HG03045 (cell line): ENCODE data around the gene GSAP.

Source experiments
- ATAC-seq: cut with Tn5 transposase; IDR thresholded peaks from one replicate; pipeline ENCODE4 v1.9.1; 2021; ENCODE audit warnings: mild to moderate bottlenecking, moderate library complexity; ENCODE audit not compliant: unreplicated experiment

The GSAP gene

DNA sequence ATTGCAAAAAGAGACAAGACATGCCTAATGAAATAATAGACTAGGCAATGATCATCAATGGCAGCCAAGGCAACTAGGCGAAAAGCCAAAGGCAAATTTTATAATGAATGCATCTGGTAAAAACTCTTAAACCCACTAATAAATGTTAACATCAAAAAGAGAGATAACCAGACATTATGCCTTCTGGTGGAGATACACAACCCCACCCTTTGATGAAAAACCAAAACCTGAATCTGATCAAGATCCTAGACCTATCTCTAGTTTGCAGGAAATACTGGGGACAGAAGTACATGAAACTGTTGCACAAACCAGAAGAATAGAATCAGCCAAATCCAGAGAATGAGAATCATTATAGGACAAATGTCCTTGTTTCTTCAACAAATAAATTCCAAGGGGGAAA, 22.0 kb upstream of the GSAP start:
- ATAC-seq, result no peak

DNA sequence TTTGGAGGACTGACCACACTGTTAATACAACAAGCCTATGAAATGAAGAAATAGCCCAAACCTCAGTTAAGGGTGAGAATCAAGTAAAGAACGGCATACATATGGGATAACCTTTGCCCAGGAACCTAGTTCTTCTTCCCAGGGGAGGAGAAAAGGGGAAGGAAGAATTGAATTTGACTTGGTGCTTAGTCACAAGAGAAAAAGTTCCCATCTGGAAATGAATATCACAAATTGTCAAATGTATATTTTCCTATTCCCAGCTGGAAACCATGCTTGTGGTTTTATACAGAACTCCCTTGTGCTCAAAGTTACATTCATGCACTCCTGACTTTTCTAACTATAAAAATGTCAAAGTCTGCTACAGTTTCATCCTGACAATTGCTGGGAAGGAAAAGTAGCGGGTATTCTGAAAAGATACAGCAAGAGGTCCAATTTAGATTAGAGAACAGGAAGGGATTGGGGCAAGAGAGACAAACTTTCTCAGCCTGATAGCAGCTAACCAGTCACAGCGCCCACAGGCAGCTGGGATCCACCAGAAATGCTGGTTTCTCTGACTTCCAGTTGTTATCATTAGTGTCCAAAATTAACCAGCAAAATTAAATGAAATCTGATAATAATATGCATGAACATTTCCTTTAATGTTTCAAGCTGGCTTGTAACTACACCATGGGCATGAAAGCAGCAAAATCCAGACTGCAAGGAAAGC, 18.6 kb upstream of the GSAP start:
- ATAC-seq, result no peak

DNA sequence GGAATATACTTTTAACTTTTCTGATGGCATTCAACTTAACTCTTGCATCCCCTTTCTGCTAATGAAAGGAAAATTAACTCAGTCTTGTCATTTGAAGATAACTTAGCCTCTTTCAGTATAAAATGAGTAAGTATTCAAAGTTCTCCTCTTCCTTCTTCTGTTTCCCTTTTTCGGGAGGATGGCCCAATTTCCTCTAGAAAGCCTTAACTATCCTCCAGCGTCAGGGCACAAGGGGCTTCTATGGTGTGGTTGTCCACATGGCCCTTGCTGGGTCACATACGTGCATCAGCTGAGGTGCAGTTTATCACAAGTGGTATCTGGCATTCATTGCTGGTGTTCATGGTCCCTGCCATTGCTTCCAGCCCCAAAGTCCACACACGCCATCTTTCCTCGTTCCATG, 17.8 kb upstream of the GSAP start:
- ATAC-seq, result no peak

DNA sequence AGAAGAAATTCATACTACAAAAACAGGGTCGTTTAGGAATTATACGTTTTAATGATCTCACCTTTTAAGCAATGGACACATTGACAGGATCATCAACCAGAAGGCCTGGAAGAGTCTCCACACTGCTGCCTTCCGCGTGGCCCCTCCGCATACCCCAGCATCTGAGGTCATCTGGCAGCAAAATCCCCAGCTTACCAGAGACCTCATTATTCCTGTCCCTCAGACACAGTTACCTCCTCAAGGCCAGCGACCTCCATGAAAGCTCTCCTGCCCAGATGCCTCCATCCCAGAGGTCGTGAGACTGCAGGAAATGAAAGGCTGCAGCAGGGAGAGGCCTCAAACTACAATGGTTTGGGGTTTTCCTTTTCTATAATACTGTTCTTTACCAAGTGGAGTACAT, 14.8 kb upstream of the GSAP start:
- ATAC-seq, result no peak

DNA sequence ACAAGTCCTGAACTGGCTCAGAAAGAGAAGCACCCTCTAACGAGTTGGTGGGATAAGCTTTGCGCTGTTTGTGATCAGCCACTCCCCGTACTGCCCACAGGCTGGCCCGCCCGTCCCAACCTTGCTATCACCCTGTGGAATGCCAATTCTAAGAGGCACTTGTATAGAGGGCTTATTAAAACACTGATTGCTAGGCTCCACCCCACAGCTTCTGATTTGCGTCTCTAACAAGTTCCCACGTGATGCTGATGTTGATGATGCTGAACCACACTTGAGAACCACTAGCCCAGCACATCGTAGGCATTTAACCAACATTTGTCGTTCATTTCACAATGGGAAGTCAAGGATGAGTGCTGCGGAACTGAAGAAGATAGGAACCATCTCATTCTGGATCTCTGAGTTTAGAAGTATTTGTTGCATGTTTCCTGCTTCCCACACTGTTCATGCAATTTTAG, 12.7 kb upstream of the GSAP start:
- no peak for ATAC-seq

DNA sequence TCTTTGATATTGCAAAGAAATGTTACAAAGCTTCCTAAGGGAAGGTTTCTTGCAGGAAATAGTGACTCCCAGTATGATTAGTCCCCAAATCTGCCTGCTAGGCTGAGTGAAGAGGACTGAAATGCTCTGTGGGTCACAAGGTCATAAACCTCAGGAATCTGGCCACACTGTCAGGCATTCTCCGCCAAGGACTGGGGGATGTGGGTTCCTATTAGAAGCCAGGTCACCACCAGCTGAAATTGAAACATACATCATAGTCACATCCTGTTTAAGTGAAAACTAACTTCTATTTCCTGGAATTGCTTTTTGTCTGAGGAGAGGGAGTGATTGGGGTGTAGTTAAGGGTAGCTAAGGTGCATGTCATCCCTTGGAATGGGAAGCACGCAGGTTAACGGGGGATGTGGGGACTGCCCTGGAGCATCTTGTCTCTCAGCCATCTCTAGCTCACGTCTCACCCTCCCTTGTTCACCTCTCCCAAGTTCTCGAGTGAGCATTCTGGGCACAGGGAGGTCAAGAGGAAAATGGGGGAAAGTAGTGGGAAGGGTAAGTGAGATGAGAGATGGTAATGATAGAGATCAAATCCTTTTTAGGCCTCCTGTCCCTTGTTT, 12.0 kb upstream of the GSAP start:
- no peak for ATAC-seq

DNA sequence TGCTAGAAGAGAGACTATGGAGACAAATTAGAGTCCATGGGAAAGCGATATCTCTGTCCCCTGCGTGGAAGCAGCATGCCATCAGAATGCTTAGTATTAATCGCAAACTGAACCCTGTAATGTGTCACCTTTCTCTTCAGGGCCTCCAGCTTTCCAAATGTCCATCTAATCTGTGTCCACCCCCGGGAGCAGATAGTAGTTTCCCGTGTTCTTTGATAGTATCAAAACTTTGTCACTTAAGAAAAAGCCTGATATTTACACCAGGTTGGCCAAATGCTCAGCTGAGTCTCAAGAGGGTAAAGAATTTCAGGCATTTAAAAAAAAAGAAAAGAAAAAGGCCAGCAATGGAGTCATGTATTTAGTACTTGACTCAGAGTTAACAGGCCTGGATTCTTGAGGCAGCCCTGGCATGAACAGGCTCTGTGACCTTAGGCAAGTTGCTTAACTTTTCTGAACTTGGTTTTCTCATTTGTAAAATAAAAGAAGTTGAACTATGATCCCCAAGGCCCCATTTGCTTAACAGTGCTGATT, 10.4 kb upstream of the GSAP start:
- no peak for ATAC-seq

DNA sequence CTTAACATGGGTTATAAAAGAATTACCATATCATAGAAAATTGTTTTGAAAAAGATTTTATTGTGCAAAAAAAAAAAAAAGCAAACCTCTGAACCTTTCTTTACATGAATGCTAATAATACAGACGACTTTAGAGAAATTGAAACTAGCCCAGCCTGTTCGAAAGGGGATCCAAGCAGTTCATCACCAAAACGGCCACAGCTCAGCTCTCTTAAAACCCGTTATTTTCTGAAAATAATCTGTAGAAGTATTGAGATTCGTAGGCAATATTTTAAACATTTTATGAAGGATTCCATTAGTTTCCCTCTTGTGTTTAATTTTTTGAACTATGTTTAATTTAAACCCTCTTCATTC, 9.9 kb upstream of the GSAP start:
- no peak for ATAC-seq

DNA sequence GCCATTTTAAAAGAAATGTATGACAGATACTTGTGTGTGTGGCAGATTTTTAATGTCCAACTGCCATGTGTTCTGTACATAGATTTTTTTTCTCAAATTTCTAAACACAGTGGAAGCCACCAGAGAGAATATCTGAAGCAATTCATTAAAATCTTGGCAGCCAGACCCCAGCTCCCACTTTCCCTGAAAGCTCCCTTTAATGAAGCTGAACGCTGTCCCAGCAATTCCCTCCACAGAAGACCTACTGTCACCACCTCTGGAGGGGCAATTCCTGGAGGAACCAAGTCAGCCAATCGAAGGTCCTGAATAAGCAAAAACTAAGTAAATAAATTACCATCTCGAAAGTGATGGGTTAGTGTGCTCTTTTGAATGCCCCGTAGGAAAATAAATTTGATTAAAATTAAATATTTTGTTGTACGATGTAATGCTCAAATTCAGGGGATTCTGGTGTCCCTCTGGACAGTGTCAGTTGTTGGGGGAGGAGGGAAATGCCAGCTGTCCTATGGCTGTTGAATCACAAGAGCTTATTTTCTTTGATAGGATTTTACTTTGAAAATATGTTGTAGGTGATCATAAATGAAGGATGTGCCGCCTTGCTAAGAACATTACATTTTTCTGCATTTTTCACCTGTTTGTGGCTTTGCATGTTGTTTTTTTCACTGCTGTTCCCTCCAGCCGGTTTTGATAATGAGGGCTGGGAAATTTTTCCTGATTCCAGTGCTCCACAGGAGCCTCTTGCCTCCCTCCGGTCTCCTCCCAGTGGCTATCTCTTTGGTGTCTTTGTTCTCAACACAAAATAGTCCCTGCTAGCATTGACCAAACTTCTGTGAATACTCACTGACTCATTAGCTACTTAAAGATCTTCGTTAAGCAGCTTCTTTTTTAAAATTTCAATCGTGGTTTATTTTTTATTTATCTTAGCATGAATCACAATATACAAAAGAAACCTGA, 9.2 kb upstream of the GSAP start:
- no peak for ATAC-seq

DNA sequence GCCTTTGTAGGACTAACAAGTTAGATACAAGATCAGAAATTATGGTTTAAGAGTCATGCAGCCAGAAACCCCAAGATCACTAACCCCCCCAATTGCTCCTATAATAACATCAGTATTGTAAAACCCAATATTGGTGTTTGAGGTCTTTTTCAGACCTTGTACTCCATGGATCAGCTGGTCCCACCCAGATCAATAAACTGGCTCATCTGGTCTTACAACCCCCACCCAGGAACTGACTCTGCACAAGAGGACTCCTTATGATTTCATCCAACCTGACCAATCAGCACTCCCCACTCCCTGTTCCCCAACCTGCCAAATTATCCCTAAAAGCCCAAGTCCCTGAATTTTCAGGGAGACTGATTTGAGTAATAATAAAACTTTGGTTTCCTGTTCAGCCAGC, 6.4 kb upstream of the GSAP start:
- no peak for ATAC-seq

DNA sequence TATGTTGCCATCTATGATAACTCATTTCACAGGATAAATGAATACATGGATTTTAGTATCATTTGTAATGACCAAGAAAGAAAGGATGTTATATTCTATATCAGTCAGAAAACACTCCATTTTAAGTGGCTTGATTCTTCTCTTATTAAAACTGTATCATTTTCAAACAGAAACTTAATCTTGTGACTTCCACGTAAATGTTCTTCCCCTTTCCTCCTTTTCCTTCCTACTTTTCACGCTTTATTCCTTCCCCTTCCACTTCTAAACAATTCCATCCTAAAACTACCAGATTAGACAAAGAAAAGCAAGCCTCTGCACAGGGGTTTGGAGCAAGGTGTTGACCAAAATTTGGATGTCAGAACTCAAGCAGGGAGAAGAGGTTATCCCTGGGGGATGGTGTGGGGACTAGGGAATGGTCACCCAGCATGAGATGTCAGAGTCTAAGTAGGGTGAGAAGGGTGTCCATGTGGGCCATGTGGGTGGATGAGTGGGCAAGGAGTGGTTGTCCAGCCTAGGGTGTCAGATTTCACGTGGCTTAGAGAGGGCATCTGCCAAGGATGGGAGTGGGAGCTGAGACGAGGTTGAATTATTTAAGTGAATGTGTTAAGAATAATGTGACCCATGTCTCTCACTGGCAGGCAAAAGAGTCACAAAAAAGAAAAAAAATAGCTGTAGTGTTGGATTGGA, 5.0 kb upstream of the GSAP start:
- ATAC-seq, result no peak

DNA sequence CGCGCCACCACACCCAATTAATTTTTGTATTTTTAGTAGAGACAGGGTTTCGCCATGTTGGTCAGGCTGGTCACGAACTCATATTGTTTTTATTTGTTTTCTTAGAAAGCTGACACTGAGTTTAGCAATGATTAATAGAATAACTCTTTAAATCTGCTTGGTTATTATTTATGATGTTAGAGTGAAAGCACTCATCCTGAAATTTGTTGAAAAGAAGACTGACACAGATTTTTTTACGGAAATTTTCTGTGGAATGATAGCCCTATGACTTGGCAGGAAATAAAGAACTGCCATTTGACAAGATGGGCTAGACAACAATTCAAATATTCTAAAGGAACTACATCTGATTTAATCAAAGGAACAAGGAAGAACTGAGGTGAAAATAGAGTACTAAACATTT, 4.3 kb upstream of the GSAP start:
- ATAC-seq, result no peak

DNA sequence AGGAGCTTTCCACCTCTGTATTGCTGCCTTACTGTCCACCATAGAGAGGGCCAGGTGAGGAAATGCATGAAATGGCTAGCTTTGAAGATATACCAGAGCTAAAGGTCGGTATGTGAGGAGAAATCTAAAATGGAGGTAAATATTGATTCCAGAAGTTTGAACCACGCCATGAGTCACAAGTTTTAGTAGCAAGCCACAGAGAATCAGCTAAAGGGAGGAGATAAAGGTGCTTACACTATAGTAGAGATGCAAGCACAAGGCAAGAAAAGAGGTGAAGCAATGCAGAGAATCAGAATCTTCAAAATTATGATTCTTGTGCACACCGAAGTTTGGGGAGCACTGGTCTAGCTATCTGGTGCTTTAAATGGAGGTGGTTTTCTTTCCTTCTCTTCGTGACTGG, 3.0 kb upstream of the GSAP start:
- no peak for ATAC-seq

DNA sequence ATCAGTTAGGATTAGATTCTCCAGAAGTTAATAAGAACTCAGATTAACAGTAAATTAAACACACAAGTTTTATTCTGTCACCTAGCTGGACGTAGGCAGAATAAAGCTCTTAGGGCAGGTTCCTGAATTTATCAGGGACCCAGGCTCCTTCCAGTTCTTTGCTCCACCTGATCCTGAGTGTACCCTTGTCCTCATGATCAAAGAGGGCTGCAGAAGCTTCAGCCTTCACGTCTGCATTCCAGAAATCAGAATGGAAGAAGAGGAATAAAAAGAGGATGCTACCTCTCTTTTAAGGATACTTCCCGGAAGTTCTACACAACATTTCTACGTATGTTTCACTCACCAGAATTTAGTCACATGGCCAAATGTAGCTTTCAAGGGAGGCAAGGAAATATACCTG, 1.7 kb upstream of the GSAP start:
- no peak for ATAC-seq

DNA sequence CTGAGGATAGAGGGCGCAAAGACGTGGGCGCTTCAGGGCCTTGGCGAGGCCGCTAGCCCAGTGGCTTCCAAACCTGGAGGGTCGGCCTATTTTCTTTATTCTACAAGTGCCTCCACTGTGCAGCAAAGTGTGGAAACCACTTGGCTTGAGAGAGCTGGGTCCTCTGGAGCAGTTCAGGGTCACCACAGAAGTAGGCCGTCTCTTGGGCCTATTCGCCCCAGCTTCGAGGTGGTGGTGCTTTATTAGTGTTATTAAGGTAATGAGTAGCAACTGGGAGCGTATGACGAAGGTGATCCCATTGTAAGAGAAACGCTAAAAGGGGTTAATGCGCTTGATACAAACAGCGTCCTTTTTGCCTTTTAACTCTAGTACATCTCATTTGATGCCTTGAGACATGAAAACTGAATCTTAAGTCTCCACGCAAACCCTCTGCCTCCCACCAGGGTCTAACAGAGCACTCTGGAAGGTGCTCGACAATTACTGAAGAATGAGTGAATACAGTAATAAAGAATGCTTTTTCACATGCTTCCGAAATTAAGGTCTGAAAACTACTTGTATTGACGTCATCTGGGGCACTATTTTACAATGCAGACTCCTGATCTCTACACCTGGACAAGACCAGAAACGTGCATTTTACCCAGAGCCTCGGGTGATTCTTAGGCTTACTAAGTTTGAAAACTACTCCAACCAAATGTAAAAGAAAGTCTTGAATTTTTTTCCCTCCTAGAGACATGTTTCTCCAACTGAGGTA, 647 bp upstream of the GSAP start:
- ATAC-seq, result peak; percentile 22

DNA sequence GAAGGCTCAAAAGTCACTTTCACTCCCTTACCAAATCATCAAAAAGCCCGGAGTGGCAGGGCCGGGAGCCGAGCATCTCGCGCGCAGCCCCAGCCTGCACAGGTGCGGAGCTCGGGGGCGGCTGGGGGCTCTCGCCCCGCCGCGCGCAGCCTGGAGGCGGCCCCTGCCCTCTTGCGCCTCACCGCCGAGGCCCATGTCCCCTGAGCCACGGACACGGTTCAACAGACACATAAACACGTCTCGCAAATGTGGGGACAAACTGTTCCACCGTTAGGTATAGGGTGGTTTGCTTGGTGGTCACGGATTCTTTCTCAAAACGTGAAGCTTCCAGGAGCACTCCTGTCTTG, 700 bp downstream of the GSAP start:
- ATAC-seq, result peak; percentile 40

DNA sequence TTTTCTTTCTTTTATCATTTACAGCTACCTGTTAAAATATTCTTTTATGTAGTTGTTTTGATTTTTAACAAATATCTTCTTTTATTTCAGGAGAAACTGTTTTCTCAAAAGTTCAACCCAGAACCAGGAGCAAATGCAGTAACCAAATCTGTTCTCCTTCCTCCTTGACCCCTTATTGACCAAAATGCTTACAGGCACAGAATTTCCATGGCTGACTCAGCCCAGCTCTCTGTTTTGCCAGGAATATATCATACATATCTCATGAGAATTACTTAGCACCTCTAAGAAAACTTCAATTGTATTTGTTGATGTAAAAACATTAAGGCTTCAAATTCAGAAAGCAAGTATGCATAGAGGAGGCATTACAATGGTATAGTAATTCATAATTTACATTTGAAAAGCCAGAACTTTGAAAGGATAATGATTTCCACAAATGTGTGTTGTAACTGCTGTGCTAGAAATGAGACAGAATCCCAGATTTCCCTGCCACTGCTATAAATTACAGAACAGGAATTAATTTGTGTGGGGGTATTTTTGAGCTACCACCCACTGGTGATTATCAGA, 2.2 kb downstream of the GSAP start:
- no peak for ATAC-seq

DNA sequence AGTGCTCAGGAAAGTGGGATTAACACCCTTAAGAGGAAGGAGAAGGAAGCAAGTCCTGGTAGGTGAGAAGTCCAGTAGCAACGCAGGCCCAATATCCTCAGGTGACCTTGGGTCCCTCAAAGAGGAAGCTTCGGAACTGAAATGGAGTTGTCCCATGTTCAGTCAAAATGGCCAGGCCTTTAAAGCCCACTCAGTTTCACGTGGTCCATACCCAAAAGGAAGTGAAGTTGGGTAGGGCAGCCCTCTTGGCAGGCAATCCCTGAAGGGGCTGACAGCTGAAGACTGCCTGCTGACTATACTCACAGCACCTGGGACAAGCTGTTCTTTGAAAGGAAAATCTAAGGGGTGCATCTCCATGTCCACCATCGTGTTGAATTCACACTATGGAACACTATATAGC, 3.0 kb downstream of the GSAP start:
- ATAC-seq, result no peak

DNA sequence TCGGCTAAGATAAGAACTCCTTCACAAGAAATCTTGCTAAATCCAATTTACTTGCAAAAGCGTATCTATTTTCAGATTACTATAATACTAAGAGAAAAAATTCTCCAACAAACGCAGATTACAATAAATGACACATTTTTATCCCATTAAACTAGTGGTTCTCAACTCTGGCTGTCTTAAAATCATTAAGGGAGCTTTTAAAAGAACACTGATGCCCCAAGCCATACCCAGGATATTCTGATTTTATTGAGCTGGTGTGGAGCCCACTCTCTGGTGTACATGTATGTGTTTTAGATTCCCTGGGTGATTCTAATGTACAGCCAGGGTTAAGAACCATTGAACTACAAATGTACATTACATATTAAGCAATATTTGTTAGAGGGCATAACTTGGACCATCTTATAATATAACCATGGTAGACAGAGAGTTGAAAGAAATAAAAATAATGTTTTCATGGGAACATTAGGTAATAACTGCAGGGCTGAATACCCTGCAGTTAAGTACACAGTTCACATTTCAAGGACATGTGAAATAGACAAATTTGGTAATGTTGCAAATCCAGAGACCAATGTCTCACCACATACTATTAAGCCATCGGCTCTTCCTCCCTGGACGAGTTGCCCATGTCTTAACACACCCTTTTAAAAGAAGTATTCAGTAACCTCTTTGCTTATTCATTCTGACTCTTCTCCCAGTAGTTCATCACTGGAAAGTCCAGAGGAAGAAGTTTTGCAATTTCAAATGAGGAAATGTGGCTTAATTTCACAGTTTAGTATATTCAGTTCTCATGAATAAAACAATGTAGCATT, 6.2 kb downstream of the GSAP start:
- ATAC-seq, result no peak
